GM12878 (cell line): ENCODE measurements around the gene PRKCZ. TPM values are rescaled to one million over a fixed set of nuclear protein-coding genes. Genes with fewer than 3 reads are reported as not detected.

ENCODE experiments used
- ATAC-seq: fragments of 200-7000 bp; cut with Tn5 transposase; 3 replicates; pipeline ENCODE4 v1.9.1; 2020; ENCODE audit warnings: mild to moderate bottlenecking, moderate library complexity
- BruUV-seq: library from RNA; stranded (reverse); fragments of 400-500 nt; replicated peaks from 2 replicates; lab custom pipeline; 2021; lab: Mats Ljungman, UMichigan
- CTCF ChIA-PET: fragments of 300-600 bp; sonication (Branson Sonifier 250); formaldehyde crosslinking; extraction: SDS; loops from one replicate; lab custom pipeline; 2021; ENCODE audit warnings: inconsistent platforms; lab: Yijun Ruan, JAX
- POLR2A ChIA-PET: fragments of 350-600 bp; formaldehyde crosslinking; extraction: SDS; loops from one replicate; lab custom pipeline; 2021; ENCODE audit warnings: inconsistent platforms; lab: Charles Lee
- RAD21 ChIA-PET: fragments of 300-600 bp; sonication (Branson Sonifier 250); formaldehyde crosslinking; loops from one replicate; lab custom pipeline; 2023; ENCODE audit warnings: antibody characterized with exemption; ENCODE audit not compliant: unreplicated experiment; lab: Charles Lee
- SMC1A ChIA-PET: fragments of 300-600 bp; sonication (Branson Sonifier 250); formaldehyde crosslinking; loops from one replicate; lab custom pipeline; 2023; ENCODE audit not compliant: unreplicated experiment, uncharacterized antibody; lab: Charles Lee
- DNase-seq: peaks from one replicate; pipeline ENCODE4 v3.0.0-alpha.2; 2011; ENCODE audit warnings: low read depth, low spot score
- FAIRE-seq: peaks from 3 replicates; lab custom pipeline; 2011; peaks lifted over from hg19 to GRCh38; lab: Jason Lieb, UNC
- H2AFZ ChIP-seq: 2 replicates; pipeline ENCODE4 v1.6.0; 2011; ENCODE audit warnings: low read depth, low read length, control low read depth; ENCODE audit not compliant: control insufficient read depth
- H3K27ac ChIP-seq: 2 replicates; pipeline ENCODE4 v1.5.1; 2011; ENCODE audit warnings: control low read depth; ENCODE audit not compliant: control insufficient read depth, insufficient read depth
- H3K27me3 ChIP-seq, 2 experiments: replicated peaks in 1 of 2; 2 replicates each; pipeline versions ENCODE4 v1.6.0 to v1.6.1; 2011; ENCODE audit warnings: low read length in 1 of 2; ENCODE audit not compliant: control insufficient read depth in 2 of 2, insufficient read depth in 2 of 2
- H3K36me3 ChIP-seq, 2 experiments: 2 replicates each; pipeline ENCODE4 v1.5.1; 2011; ENCODE audit warnings: low read length in 1 of 2; ENCODE audit not compliant: control insufficient read depth in 2 of 2, insufficient read depth in 2 of 2
- H3K4me1 ChIP-seq: 2 replicates; pipeline ENCODE4 v1.6.1; 2011; ENCODE audit warnings: mild to moderate bottlenecking, low read length, moderate library complexity, mixed read lengths; ENCODE audit not compliant: control insufficient read depth, insufficient read depth
- H3K4me2 ChIP-seq: 2 replicates; pipeline ENCODE4 v1.6.0; 2011; ENCODE audit warnings: control low read depth; ENCODE audit not compliant: control insufficient read depth, insufficient read depth
- H3K4me3 ChIP-seq: fragments of 200-600 bp; sonication (generic); 2 replicates; pipeline ENCODE4 v1.5.1; 2016
- H3K79me2 ChIP-seq: 2 replicates; pipeline ENCODE4 v1.6.0; 2011; ENCODE audit warnings: low read length; ENCODE audit not compliant: control insufficient read depth, insufficient read depth
- H3K9ac ChIP-seq: 2 replicates; pipeline ENCODE4 v1.8.0; 2011; ENCODE audit warnings: low read length, control low read depth, mixed read lengths; ENCODE audit not compliant: control insufficient read depth, insufficient read depth
- H3K9me3 ChIP-seq: replicated peaks from 3 replicates; pipeline ENCODE4 v1.5.1; 2011; ENCODE audit warnings: mild to moderate bottlenecking, low read length; ENCODE audit not compliant: control insufficient read depth, insufficient read depth
- H4K20me1 ChIP-seq: 2 replicates; pipeline ENCODE4 v1.6.0; 2011; ENCODE audit not compliant: control insufficient read depth, insufficient read depth
- ATF2 ChIP-seq: IDR thresholded peaks from 2 replicates; pipeline ENCODE4 v1.6.1; 2012; ENCODE audit warnings: low read length, inconsistent platforms
- CHD4 ChIP-seq: fragments of 200-600 bp; sonication (generic); IDR thresholded peaks from 2 replicates; pipeline ENCODE4 v1.6.1; 2016; ENCODE audit warnings: mild to moderate bottlenecking
- EED ChIP-seq: sonication (generic); IDR thresholded peaks from 2 replicates; pipeline ENCODE4 v1.6.1; 2016; ENCODE audit warnings: antibody characterized with exemption, low read depth
- EGR1 ChIP-seq, 2 experiments: IDR thresholded peaks; 1 replicate in 1 of 2; 2 replicates in 1 of 2; pipeline ENCODE4 v1.6.1; 2011 to 2012; ENCODE audit warnings: low read depth in 2 of 2, low read length in 2 of 2, borderline replicate concordance in 1 of 2, mild to moderate bottlenecking in 1 of 2, moderate library complexity in 1 of 2
- ESRRA ChIP-seq: IDR thresholded peaks from 2 replicates; pipeline ENCODE4 v1.6.1; 2012; ENCODE audit warnings: mild to moderate bottlenecking, low read length, improper control_type of control experiment
- ETV6 ChIP-seq, 2 experiments: fragments of 450-650 bp in 1 of 2; IDR thresholded peaks in 1 of 2; conservative IDR thresholded peaks in 1 of 2; 2 replicates each; pipeline ENCODE4 v1.6.1; 2014; ENCODE audit warnings: antibody characterized with exemption in 1 of 2, borderline replicate concordance in 1 of 2, low read depth in 1 of 2, mild to moderate bottlenecking in 1 of 2, moderate library complexity in 1 of 2
- HDAC6 ChIP-seq: fragments of 200-600 bp; sonication (generic); IDR thresholded peaks from one replicate; pipeline ENCODE4 v1.8.0; 2017; ENCODE audit warnings: antibody characterized with exemption; ENCODE audit not compliant: unreplicated experiment
- NFYA ChIP-seq: IDR thresholded peaks from 2 replicates; pipeline ENCODE4 v1.6.1; 2011; ENCODE audit warnings: low read depth, mild to moderate bottlenecking, low read length, improper control_type of control experiment, borderline replicate concordance
- RAD51 ChIP-seq: fragments of 450-650 bp; IDR thresholded peaks from 2 replicates; pipeline ENCODE4 v1.6.1; 2016; ENCODE audit warnings: moderate library complexity, mild to moderate bottlenecking, inconsistent platforms
- RBBP5 ChIP-seq: fragments of 200-600 bp; sonication (generic); conservative IDR thresholded peaks from 2 replicates; pipeline ENCODE4 v1.6.1; 2016
- RCOR1 ChIP-seq: conservative IDR thresholded peaks from 2 replicates; pipeline ENCODE4 v1.6.1; 2012; ENCODE audit warnings: low read depth, low read length, improper control_type of control experiment
- SREBF1 ChIP-seq: IDR thresholded peaks from 2 replicates; pipeline ENCODE4 v1.6.1; 2012; ENCODE audit warnings: mild to moderate bottlenecking, low read length
- STAT1 ChIP-seq: fragments of 450-650 bp; conservative IDR thresholded peaks from 2 replicates; pipeline ENCODE4 v1.6.1; 2014; ENCODE audit warnings: antibody characterized with exemption, mild to moderate bottlenecking
- USF1 ChIP-seq: IDR thresholded peaks from 2 replicates; pipeline ENCODE4 v1.6.1; 2011; ENCODE audit warnings: borderline replicate concordance, low read depth, mild to moderate bottlenecking, moderate library complexity, mixed read lengths, low read length; ENCODE audit not compliant: insufficient read depth; ENCODE audit errors: extremely low read length
- ZZZ3 ChIP-seq: IDR thresholded peaks from 2 replicates; pipeline ENCODE4 v1.6.1; 2011; ENCODE audit warnings: low read depth; ENCODE audit not compliant: control insufficient read depth, insufficient read length
- WGBS: methylation state at CpG from one replicate; pipeline ENCODE4 v1.1.6; 2016; ENCODE audit warnings: low lambda C conversion rate; ENCODE audit not compliant: insufficient replicate concordance, insufficient coverage; ENCODE audit errors: missing lambda C conversion rate; 5-methylcytosine and 5-hydroxymethylcytosine counted together
- in situ Hi-C: fragments of 300-500 bp; cut with MboI; formaldehyde crosslinking; loops from 9 replicates; pipeline ENCODE4 v1.14.3; 2018; ENCODE audit warnings: mixed read lengths
- intact Hi-C: fragments of 100-400 bp; cut with micrococcal nuclease; formaldehyde crosslinking; loops from one replicate; pipeline ENCODE4 v1.14.2; 2022; ENCODE audit not compliant: unreplicated experiment
- polyA plus RNA-seq, 11 experiments: library from polyadenylated mRNA; depleted of rRNA in 4 of 11; unstranded in 6 of 11; stranded (reverse) in 5 of 11; fragments of >200 nt; fragmentation: Nextera tagmentation in 4 of 11; fragmentation: Illumina TruSeq in 1 of 11; extraction: Ambion mirVana in 4 of 11; extraction: Trizol in 1 of 11; gene quantifications; 1 replicate in 1 of 11; 2 replicates in 10 of 11; pipeline versions ENCODE4 v1.2.1 to v1.2.3, GENCODE V29; 2011 to 2016; ENCODE audit warnings: inconsistent platforms in 2 of 11, missing spikeins in 2 of 11, low read depth in 1 of 11
- total RNA-seq, 4 experiments: library from RNA; depleted of rRNA in 3 of 4; stranded (reverse); fragments of >200 nt in 3 of 4; fragmentation: Illumina TruSeq in 1 of 4; extraction: Trizol in 1 of 4; gene quantifications; 2 replicates each; pipeline versions ENCODE4 v1.2.1 to v1.2.3, GENCODE V29; 2013 to 2021

The PRKCZ gene
- total and polyA plus RNA-seq, 10 of the 15 experiments (the other 5 are each of a cell fraction or from before 2014, with no cell fraction given) = 0.05 to 1.9 (median 0.64) TPM; not detected in 1

DNA sequence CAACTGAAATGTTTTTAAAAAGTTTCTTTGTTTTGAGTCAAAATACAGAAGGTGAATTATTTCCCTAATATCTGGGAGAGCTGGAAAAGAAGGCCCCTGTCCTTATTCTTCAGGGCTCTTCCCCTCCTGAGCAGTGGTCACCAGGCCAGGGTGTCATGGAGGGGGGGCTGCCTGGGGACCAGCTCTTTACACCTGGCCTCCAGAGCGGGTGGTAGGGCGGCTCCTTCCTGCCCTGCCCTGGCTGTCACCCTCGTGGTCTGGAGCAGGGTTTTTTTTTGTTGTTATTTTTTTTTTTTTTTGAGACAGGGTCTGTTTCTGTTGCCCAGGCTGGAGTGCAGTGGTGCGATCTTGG lies 184.5 kb downstream of the PRKCZ start:
- RAD21 ChIA-PET = interaction anchor here (0.7 to 3.0 kb wide), 5 partner anchors 30 to 1221 kb away, joined by 3 to 13 read pairs (median 4); no protein-coding TSS in a partner anchor
- H3K27ac ChIP-seq = peak overlapping the region; percentile 61
- CTCF ChIA-PET = interaction anchor here (0.8 to 1.9 kb wide), 6 partner anchors 13 to 147 kb away, joined by 3 to 8 read pairs (median 3); partner anchors contain the start of gene FAAP20
- H3K79me2 ChIP-seq = peaks cover 63% of the 10 kb centered on the region
- FAIRE-seq = no peak
- no peak overlapping the region for H2AFZ ChIP-seq
- H4K20me1 ChIP-seq = 0 out of 2 replicates have a peak, but pooled peaks cover 5% of the 10 kb centered on the region
- DNase-seq = no peak
- POLR2A ChIA-PET = interaction anchor here (0.7 to 1.6 kb wide), 4 partner anchors 34 to 81 kb away, joined by 3 to 4 read pairs (median 3); no protein-coding TSS in a partner anchor
- BruUV-seq = no TSS peak
- peak overlapping the region; percentile 57; the same call in 1 of the 2 replicates for H3K4me3 ChIP-seq
- H3K9ac ChIP-seq = peak overlapping the region; percentile 64
- ATAC-seq = peak; percentile 52
- H3K4me2 ChIP-seq = peak overlapping the region; percentile 88
- peaks cover 0 to 2% of the 10 kb centered on the region in 2 experiments; a peak in 2 of 4 replicates for H3K36me3 ChIP-seq
- H3K4me1 ChIP-seq = peaks cover 34% of the 10 kb centered on the region
- in situ Hi-C loops (no loop called here), intact Hi-C loops (loop anchor here (10.0 kb wide), 1 partner anchor 60 kb away; no protein-coding TSS in a partner anchor)
- H3K27me3 ChIP-seq = no peaks in the 10 kb centered on the region
- TF ChIP-seq STAT1 (no peak), EGR1 (IDR thresholded peaks at IDR 0.05; ENCODE audit: borderline replicate concordance in 1 of 2, low read depth in 2 of 2, low read length in 2 of 2) (no peak), USF1 (no peak), CHD4 (no peak), SREBF1 (no peak), HDAC6 (no peak), RCOR1 (no peak), NFYA (no peak), RBBP5 (no peak), ESRRA (no peak), RAD51 (no peak), ATF2 (no peak), EED (no peak), ETV6 (conservative IDR thresholded peaks at IDR 0.05 in 1 of 2, IDR thresholded peaks at IDR 0.05 in 1 of 2; ENCODE audit: borderline replicate concordance in 1 of 2, low read depth in 1 of 2) (no peak), ZZZ3 (no peak)
- WGBS = 27% methylated on average over 4 of the region's 4 CpGs
- SMC1A ChIA-PET = interaction anchor here (0.8 to 1.2 kb wide), 3 partner anchors 36 to 56 kb away, joined by 3 to 4 read pairs (median 3); partner anchors contain the start of gene FAAP20
- H3K9me3 ChIP-seq = no peaks in the 10 kb centered on the region

Other genes starting within 250 kb of the PRKCZ start
- 64.8 and 68.2 TPM in 2 replicates for gene GNB1, start 159.3 kb upstream of the PRKCZ start, total RNA-seq (2014; rRNA removed)
- 120 and 126 TPM in 2 replicates for gene GNB1, start 159.3 kb upstream of the PRKCZ start, total RNA-seq (2014; rRNA removed; fragmentation: Illumina TruSeq; extraction: Trizol)
- 324 and 335 TPM in 2 replicates for gene GNB1, start 159.3 kb upstream of the PRKCZ start, total RNA-seq (2021)
- gene GNB1, start 159.3 kb upstream of the PRKCZ start, polyA plus RNA-seq (2011; rRNA removed) = 223 and 374 TPM in 2 replicates
- 203 and 392 TPM in 2 replicates for gene GNB1, start 159.3 kb upstream of the PRKCZ start, polyA plus RNA-seq (2014; fragmentation: Illumina TruSeq; extraction: Trizol)
- 10 to 100 TPM; 41.0 to 53.7 TPM for gene GNB1, start 159.3 kb upstream of the PRKCZ start, polyA plus RNA-seq (2014; fragmentation: Nextera tagmentation; extraction: Ambion mirVana)
- gene GNB1, start 159.3 kb upstream of the PRKCZ start, polyA plus RNA-seq (2014; rRNA removed) = 199 and 201 TPM in 2 replicates
- gene GNB1, start 159.3 kb upstream of the PRKCZ start, polyA plus RNA-seq (2016; fragmentation: Nextera tagmentation; extraction: Ambion mirVana) = 10 to 100 TPM; 23.0 to 49.1 TPM
- 0.11 and 1.3 TPM in 2 replicates for gene CALML6, start 135.2 kb upstream of the PRKCZ start, total RNA-seq (2014; rRNA removed)
- gene CALML6, start 135.2 kb upstream of the PRKCZ start, total RNA-seq (2014; rRNA removed; fragmentation: Illumina TruSeq; extraction: Trizol) = 0.31 TPM in 1 of 2 replicates, not detected in the other
- gene CALML6, start 135.2 kb upstream of the PRKCZ start, total RNA-seq (2021) = 0.21 TPM in 1 of 2 replicates, not detected in the other
- gene CALML6, start 135.2 kb upstream of the PRKCZ start, polyA plus RNA-seq (2011; rRNA removed) = 0.07 and 0.29 TPM in 2 replicates
- 0.09 TPM in 1 of 2 replicates, not detected in the other for gene CALML6, start 135.2 kb upstream of the PRKCZ start, polyA plus RNA-seq (2014; fragmentation: Illumina TruSeq; extraction: Trizol)
- gene CALML6, start 135.2 kb upstream of the PRKCZ start, polyA plus RNA-seq (2014; fragmentation: Nextera tagmentation; extraction: Ambion mirVana) = not detected
- 0.42 TPM in 1 of 2 replicates, not detected in the other for gene CALML6, start 135.2 kb upstream of the PRKCZ start, polyA plus RNA-seq (2014; rRNA removed)
- gene CALML6, start 135.2 kb upstream of the PRKCZ start, polyA plus RNA-seq (2016; fragmentation: Nextera tagmentation; extraction: Ambion mirVana) = not detected
- 0.17 TPM in 1 of 2 replicates, not detected in the other for gene TMEM52, start 131.1 kb upstream of the PRKCZ start, total RNA-seq (2014; rRNA removed)
- gene TMEM52, start 131.1 kb upstream of the PRKCZ start, total RNA-seq (2014; rRNA removed; fragmentation: Illumina TruSeq; extraction: Trizol) = not detected in 2 replicates
- gene TMEM52, start 131.1 kb upstream of the PRKCZ start, total RNA-seq (2021) = not detected in 2 replicates
- gene TMEM52, start 131.1 kb upstream of the PRKCZ start, polyA plus RNA-seq (2011; rRNA removed) = not detected in 2 replicates
- not detected in 2 replicates for gene TMEM52, start 131.1 kb upstream of the PRKCZ start, polyA plus RNA-seq (2014; fragmentation: Illumina TruSeq; extraction: Trizol)
- not detected for gene TMEM52, start 131.1 kb upstream of the PRKCZ start, polyA plus RNA-seq (2014; fragmentation: Nextera tagmentation; extraction: Ambion mirVana)
- 0.18 TPM in 1 of 2 replicates, not detected in the other for gene TMEM52, start 131.1 kb upstream of the PRKCZ start, polyA plus RNA-seq (2014; rRNA removed)
- gene TMEM52, start 131.1 kb upstream of the PRKCZ start, polyA plus RNA-seq (2016; fragmentation: Nextera tagmentation; extraction: Ambion mirVana) = under 1 TPM; 0.24 to 0.33 TPM
- not detected in 2 replicates for gene CFAP74, start 46.6 kb upstream of the PRKCZ start, total RNA-seq (2014; rRNA removed)
- gene CFAP74, start 46.6 kb upstream of the PRKCZ start, total RNA-seq (2014; rRNA removed; fragmentation: Illumina TruSeq; extraction: Trizol) = not detected in 2 replicates
- not detected in 2 replicates for gene CFAP74, start 46.6 kb upstream of the PRKCZ start, total RNA-seq (2021)
- not detected in 2 replicates for gene CFAP74, start 46.6 kb upstream of the PRKCZ start, polyA plus RNA-seq (2011; rRNA removed)
- 0.01 TPM in 1 of 2 replicates, not detected in the other for gene CFAP74, start 46.6 kb upstream of the PRKCZ start, polyA plus RNA-seq (2014; fragmentation: Illumina TruSeq; extraction: Trizol)
- gene CFAP74, start 46.6 kb upstream of the PRKCZ start, polyA plus RNA-seq (2014; fragmentation: Nextera tagmentation; extraction: Ambion mirVana) = not detected
- gene CFAP74, start 46.6 kb upstream of the PRKCZ start, polyA plus RNA-seq (2014; rRNA removed) = not detected in 2 replicates
- gene CFAP74, start 46.6 kb upstream of the PRKCZ start, polyA plus RNA-seq (2016; fragmentation: Nextera tagmentation; extraction: Ambion mirVana) = not detected
- not detected in 2 replicates for gene GABRD, start 31.1 kb upstream of the PRKCZ start, total RNA-seq (2014; rRNA removed)
- gene GABRD, start 31.1 kb upstream of the PRKCZ start, total RNA-seq (2014; rRNA removed; fragmentation: Illumina TruSeq; extraction: Trizol) = not detected in 2 replicates
- not detected in 2 replicates for gene GABRD, start 31.1 kb upstream of the PRKCZ start, total RNA-seq (2021)
- gene GABRD, start 31.1 kb upstream of the PRKCZ start, polyA plus RNA-seq (2011; rRNA removed) = not detected in 2 replicates
- gene GABRD, start 31.1 kb upstream of the PRKCZ start, polyA plus RNA-seq (2014; fragmentation: Illumina TruSeq; extraction: Trizol) = not detected in 2 replicates
- not detected for gene GABRD, start 31.1 kb upstream of the PRKCZ start, polyA plus RNA-seq (2014; fragmentation: Nextera tagmentation; extraction: Ambion mirVana)
- gene GABRD, start 31.1 kb upstream of the PRKCZ start, polyA plus RNA-seq (2014; rRNA removed) = not detected in 2 replicates
- gene GABRD, start 31.1 kb upstream of the PRKCZ start, polyA plus RNA-seq (2016; fragmentation: Nextera tagmentation; extraction: Ambion mirVana) = not detected
- gene FAAP20, start 144.4 kb downstream of the PRKCZ start, total RNA-seq (2014; rRNA removed) = 32.5 and 34.7 TPM in 2 replicates
- gene FAAP20, start 144.4 kb downstream of the PRKCZ start, total RNA-seq (2014; rRNA removed; fragmentation: Illumina TruSeq; extraction: Trizol) = 3.6 and 4.4 TPM in 2 replicates
- 68.5 and 71.2 TPM in 2 replicates for gene FAAP20, start 144.4 kb downstream of the PRKCZ start, total RNA-seq (2021)
- gene FAAP20, start 144.4 kb downstream of the PRKCZ start, polyA plus RNA-seq (2011; rRNA removed) = 2.6 and 7.0 TPM in 2 replicates
- gene FAAP20, start 144.4 kb downstream of the PRKCZ start, polyA plus RNA-seq (2014; fragmentation: Illumina TruSeq; extraction: Trizol) = 0.43 and 2.6 TPM in 2 replicates
- 1 to 10 TPM in 1 of 2 experiments, under 1 TPM in 1; 0.79 to 1.2 TPM for gene FAAP20, start 144.4 kb downstream of the PRKCZ start, polyA plus RNA-seq (2014; fragmentation: Nextera tagmentation; extraction: Ambion mirVana)
- gene FAAP20, start 144.4 kb downstream of the PRKCZ start, polyA plus RNA-seq (2014; rRNA removed) = 89.9 and 91.8 TPM in 2 replicates
- 10 to 100 TPM; 57.2 to 60.2 TPM for gene FAAP20, start 144.4 kb downstream of the PRKCZ start, polyA plus RNA-seq (2016; fragmentation: Nextera tagmentation; extraction: Ambion mirVana)
- 2.1 and 3.2 TPM in 2 replicates for gene SKI, start 177.9 kb downstream of the PRKCZ start, total RNA-seq (2014; rRNA removed)
- gene SKI, start 177.9 kb downstream of the PRKCZ start, total RNA-seq (2014; rRNA removed; fragmentation: Illumina TruSeq; extraction: Trizol) = 0.54 and 0.55 TPM in 2 replicates
- 11.6 and 14.9 TPM in 2 replicates for gene SKI, start 177.9 kb downstream of the PRKCZ start, total RNA-seq (2021)
- gene SKI, start 177.9 kb downstream of the PRKCZ start, polyA plus RNA-seq (2011; rRNA removed) = 0.99 and 1.4 TPM in 2 replicates
- gene SKI, start 177.9 kb downstream of the PRKCZ start, polyA plus RNA-seq (2014; fragmentation: Illumina TruSeq; extraction: Trizol) = 2.4 and 3.8 TPM in 2 replicates
- gene SKI, start 177.9 kb downstream of the PRKCZ start, polyA plus RNA-seq (2014; fragmentation: Nextera tagmentation; extraction: Ambion mirVana) = under 1 TPM; 0.03 to 0.07 TPM
- 4.8 and 5.2 TPM in 2 replicates for gene SKI, start 177.9 kb downstream of the PRKCZ start, polyA plus RNA-seq (2014; rRNA removed)
- under 1 TPM; 0.18 to 0.54 TPM for gene SKI, start 177.9 kb downstream of the PRKCZ start, polyA plus RNA-seq (2016; fragmentation: Nextera tagmentation; extraction: Ambion mirVana)